ENCODE results near the gene CIAO2B.

DNA sequence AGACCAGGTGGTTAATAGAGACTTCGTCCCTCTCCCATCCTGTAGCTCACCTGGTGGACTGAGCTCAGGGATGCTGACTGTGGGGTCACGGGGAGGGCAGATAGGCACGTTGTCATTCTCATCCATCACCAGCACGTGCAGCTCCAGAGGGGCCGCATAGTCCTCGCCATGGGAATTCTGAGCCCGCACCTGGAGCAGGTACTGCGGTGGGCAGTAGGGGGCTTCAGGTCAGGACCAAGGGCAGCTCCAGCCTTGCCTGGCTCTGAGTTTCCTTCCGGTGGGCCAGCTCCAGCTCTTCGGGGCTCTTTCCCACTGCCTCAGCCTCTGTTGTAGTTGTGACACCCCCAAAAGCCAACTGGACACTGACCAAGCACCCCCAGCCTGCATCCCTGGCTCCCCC is 21.1 kb downstream of the CIAO2B start:
- TF ChIP-seq ELF4 (IDR thresholded peaks at IDR 0.05) (no peak), SP1 (IDR thresholded peaks at IDR 0.05) (no peak), BHLHE40 (IDR thresholded peaks at IDR 0.05; ENCODE audit: borderline replicate concordance) (no peak), ZNF384 (IDR thresholded peaks at IDR 0.05) (no peak), FOXM1 (IDR thresholded peaks at IDR 0.05; ENCODE audit: borderline replicate concordance) (no peak), FOXK2 (IDR thresholded peaks at IDR 0.05) (no peak), TARDBP (IDR thresholded peaks at IDR 0.05) (no peak), SUZ12 (IDR thresholded peaks at IDR 0.05) (no peak), FOXA1 (IDR thresholded peaks at IDR 0.05) (no peak), HDGF (IDR thresholded peaks at IDR 0.05; ENCODE audit: borderline replicate concordance) (no peak), CTBP1 (IDR thresholded peaks at IDR 0.05; ENCODE audit: borderline replicate concordance) (no peak), NFRKB (IDR thresholded peaks at IDR 0.05) (no peak), ARNT (IDR thresholded peaks at IDR 0.05) (no peak)
- TF ChIP-seq, protein P1, sequence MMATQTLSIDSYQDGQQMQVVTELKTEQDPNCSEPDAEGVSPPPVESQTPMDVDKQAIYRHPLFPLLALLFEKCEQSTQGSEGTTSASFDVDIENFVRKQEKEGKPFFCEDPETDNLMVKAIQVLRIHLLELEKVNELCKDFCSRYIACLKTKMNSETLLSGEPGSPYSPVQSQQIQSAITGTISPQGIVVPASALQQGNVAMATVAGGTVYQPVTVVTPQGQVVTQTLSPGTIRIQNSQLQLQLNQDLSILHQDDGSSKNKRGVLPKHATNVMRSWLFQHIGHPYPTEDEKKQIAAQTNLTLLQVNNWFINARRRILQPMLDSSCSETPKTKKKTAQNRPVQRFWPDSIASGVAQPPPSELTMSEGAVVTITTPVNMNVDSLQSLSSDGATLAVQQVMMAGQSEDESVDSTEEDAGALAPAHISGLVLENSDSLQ (IDR thresholded peaks at IDR 0.05), result no peak
